GM04503 (cell line): ENCODE data around the gene IL23A.

ENCODE experiments used
- DNase-seq: peaks from one replicate; pipeline ENCODE4 v3.0.0-alpha.2; 2012; ENCODE audit warnings: low read depth

IL23A gene

GRCh38 chr12:56361487-56362129 is 22.9 kb downstream of the IL23A start:
- no peak for DNase-seq

DNA sequence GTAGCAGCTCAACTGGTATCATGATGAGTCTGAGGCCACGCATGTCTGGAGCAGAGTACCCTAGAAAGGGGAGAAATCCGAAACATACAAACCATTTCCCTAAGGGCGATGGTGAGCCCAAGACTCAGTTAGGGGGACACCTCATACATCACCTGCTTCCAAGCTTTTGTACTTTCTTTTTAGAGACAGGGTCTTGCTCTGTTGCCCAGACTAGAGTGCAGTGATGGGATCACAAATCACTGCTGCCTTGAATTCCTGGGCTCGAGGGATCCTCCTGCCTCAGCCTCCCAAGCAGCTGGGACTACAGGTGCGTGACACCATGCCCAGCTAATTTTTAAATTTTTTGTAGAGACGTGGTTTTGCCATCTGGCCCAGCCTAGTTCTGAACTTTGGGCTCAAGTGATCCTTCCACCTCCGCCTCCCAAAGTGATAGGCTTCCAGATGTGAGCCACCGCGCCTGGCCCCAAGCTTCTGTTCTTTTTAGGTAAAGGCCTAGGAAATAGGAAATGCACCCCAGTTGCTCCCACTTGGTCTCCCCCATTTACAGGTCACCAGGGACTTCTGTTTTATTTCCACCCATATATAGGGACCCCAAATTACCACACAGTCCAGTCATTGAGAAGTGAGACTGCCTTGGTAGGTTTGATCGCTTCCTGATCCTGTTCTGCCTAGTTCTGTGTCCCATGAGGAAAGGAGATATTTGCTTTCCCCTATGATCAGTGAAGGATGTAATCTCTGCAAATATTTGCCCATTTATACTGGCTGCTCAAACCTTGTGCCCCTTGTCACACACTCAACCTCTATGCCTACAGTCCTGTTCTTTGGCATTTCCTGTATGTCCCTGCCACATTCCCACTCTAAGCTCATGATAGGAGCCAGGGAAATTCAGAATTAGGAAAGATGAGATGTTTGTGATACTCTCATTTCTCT is 23.7 kb downstream of the IL23A start, which contains the start of gene APOF:
Gene APOF (minus strand): TSS at position 728 of the 930 bp plus-strand sequence. CDS start 112 bp downstream, at position 616.
- no peak for DNase-seq

DNA sequence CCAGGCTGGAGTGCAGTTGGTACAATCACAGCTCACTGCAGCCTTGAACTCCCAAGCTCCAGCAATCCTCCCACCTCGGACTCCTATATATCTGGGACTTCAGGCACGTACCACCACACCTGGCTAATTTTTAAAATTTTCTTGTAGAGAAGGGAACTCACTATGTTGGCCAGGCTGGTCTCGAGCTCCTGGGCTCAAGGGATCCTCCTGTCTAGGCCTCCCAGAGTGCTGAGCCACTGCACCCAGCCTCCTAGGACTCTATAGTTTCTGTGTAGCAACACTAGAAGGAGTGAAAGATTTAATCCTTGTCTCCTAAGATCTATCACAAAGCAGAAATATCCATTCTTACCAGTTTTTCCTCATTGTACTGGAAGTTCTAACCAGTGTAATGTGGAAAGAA is 28.3 kb downstream of the IL23A start:
- no peak for DNase-seq

DNA sequence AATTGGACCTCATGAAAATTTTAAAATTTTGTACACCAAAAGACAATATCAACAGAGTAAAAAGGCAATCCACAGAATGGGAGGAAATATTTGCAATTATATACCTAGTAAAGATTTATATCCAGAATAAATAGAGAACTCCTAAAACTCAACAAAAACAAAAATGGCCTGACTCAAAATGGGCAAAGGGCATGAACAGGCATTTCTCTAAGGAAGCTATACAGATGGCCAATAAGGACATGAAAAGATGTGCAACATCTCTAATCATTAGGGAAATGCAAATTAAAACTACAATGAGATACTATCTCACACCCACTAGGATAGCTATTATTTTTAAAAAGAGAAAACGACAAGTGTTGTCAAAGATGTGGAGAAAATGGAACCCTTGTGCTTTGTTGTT is 34.8 kb downstream of the IL23A start:
- DNase-seq: no peak

DNA sequence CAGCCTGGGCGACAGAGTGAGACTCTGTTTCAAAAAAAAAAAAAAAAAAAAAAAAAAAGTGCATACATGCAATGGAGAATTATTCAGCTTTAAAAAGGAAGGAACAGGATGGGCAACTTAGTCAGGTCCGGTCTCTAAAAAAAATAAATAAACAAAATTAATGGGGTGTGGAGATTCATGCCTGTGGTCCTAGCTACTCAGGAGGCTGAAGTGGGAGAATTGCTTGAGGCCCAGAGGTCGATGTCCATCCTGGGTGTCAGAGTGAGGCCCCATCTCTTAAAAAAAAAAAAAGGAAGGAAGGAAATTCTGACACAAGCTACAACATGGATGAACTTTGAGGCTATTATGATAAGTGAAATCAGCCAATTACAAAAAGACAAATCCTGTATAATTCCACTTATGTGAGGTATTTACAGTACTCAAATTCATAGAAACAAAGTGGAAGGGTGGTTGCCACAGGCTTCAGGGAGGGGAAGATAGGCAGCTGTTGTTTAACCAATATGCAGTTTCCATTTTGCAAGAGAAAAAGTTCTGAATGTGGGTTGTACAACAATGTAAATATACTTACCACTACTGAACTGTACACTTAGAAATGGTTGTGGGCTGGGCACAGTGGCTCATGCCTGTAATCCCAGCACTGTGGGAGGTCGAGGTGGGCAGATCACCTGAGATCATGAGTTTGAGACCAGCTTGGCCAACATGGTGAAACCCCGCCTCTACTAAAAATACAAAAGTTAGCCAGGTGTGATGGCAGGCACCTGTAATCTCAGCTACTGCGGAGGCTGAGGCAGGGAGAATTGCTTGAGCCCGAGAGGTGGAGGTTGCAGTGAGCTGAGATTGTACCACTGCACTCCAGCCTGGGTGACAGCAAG is 36.3 kb downstream of the IL23A start:
- DNase-seq: no peak

DNA sequence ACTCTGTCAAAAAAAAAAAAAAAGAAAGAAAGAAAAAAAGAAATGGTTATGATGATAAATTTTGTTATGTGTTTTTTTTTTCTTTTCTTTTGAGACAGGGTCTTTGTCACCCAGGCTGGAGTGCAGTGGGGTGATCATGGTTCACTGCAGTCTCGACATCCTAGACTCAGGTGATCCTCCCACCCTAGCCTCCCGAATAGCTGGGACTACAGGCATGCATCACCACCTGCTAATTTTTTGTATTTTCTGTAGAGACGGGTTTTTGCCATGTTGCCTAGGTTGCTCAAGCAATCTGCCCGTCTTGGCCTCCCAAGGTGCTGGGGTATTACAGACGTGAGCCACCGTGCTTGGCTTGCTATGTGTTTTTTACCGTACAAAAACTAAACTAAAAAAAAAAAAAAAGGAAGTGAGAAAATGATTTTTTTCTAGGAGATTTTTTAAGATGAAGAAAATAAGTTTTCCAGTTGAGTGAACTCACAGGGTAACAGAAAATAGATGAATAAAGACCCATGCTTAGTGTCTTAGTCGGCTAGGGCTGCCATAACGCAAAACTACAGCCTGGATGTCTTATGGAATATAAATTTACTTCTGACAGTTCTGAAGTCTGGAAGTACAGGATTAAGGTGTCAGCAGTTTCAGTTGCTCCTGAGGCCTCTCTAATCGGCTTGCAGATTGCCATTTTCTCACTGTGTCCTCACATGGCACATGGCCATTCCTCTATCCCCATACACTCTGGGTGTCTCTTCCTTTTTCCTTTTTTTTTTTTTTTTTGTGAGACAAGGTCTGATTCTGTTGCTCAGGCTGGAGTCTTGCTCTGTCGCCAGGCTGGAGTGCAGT is 37.1 kb downstream of the IL23A start:
- DNase-seq: no peak

DNA sequence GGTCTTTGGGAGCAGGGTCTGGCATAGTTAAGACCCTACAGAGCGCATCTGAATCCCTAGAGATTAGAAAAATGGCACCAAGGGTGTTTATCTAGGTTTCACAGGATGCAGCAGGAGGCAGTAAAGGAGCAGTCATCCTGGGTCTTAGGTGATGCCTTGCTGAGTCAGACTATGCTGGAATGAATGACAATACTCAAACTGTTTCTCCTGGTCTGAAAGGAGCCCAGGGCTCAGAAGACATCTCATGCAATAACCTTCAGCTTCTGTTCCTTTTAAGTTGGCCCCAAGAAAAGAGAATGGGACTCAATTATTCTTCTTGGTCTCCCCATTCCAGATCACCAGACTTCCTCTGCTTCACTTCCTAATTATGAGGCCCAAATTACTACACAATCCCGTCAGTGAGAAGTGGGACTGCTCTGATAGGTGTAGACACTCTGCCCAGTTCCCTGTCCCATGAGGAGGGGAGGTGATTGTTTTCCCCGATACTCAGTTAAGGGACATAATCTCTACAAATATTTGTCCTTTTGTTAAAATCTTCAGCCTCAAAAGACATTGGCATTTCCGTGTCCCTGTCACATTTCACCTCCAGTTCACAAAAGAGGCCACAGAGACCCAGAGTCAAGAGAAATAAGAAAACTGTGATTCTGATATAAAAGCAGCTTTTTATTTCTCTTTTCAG is 38.8 kb downstream of the IL23A start:
- DNase-seq: no peak

- no peak for DNase-seq
These were observed 39.3 kb downstream of the IL23A start for GRCh38 chr12:56377989-56378316.

DNA sequence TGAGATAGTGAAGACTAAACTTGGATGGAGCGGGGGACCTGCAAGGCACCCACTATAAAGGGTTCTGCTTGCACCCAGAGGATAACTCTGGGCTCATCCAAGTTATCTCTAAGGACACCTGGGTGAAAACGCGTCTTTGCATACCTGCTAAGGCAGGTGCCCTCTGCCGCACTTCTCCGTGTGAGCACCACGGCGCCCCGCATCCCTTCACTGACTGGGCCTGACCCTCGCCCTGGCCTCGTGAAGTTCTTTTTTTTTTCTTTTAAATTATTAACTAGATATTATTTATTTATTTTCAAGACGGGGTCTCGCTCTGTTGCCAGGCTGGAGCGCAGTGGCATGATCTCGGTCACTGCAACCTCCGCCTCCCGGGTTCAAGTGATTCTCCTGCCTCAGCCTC is 43.9 kb downstream of the IL23A start:
- no peak for DNase-seq

DNA sequence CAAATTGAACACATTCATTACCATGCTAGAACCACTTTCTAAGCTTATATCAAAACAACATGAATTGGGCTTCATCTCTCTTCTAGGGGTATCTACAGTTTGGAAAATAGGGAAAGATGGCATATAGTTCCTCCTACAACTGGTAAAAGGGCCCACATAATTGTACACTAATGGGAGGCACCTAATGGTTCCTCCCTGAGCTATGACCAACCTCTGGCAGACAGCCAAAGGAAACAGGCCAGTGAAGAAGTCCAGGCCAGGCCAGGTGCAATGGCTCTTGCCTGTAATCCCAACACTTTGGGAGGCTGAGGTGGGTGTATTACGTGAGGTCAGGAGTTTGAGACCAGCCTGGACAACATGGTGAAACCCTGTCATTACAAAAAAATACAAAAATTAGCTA is 47.2 kb downstream of the IL23A start:
- no peak for DNase-seq

DNA sequence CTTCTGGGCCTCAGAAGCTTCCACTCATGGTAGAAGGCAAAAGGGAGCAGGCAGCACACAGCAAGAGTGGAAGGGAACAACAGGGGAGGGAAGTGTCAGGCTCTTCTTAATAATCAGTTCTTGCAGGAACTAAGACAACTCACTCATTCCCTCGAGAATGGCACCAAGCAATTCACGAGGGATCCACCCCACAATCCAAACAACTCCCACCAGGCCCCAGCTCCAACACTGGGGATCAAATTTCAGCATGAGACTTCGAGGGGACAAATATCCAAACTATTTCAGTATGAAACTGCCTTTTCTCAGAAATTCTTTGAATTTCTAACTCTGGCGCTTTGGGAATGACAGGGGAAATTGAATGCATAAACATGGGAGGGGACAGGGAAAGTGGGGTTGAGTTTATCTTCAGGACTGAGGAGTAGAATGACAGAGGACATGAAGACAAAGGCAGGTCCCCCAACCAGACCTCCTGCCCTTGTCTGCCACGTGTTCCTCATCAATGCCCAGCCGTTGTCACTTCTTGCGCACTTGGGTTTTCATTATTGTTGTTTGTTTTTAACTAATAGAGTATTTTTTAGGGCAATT is 48.6 kb downstream of the IL23A start:
- DNase-seq: peak; percentile 30

- no peak for DNase-seq
These were observed 50.7 kb downstream of the IL23A start for GRCh38 chr12:56389412-56389811.
